ENCODE measurements around the gene CTSZ.
"Not testable (repeated sequence)": the region's sequence is repeated elsewhere in the genome, so short reads cannot be mapped to it uniquely, and the experiment has no call there.

CTSZ gene

DNA sequence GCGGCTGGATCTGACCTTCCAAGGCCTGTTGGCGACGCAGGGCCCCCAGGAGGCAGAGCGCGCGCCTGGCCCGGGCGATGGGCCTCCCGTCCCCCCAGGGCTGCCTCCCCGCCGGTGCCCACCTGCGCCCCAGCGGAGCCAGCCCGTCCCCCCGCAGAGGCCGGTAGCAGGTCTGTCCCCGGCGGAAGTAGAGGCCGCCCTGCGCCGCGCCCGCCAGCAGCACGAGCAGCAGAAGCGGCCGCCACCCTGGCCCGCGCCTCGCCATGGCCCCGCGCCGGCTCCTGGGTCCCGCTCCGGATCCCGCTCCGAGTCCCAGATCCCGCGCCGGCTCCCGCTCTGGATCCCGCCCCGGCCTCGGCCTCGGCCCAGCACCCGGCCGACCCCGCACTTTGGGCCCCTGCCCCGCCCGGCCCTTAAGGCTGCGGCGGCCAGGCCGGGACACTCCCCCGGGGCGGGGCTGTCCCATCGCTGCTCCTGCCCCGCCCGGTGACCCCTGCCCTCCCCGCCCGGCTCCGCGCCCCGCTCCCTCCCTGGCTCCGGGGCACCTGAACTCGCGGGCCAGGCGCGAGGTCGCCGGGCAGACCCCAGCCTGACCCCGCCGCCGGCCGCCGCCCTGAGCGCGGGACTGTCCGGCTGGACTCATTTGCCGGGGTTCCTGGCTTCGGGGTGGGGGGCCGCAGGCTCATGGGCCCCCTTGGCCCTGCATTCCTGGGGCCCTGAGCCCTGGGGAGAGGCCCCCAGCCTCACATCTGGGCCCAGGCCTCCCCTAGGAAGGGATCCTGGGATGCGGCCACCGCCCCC lies at the start of gene CTSZ:
Gene CTSZ, minus strand, starts transcription at position 391 of the 801 bp plus-strand sequence. Its CDS starts 126 bp downstream, at position 265.
- DNase-seq (ENCODE audit: low read depth, low spot score): no peak

DNA sequence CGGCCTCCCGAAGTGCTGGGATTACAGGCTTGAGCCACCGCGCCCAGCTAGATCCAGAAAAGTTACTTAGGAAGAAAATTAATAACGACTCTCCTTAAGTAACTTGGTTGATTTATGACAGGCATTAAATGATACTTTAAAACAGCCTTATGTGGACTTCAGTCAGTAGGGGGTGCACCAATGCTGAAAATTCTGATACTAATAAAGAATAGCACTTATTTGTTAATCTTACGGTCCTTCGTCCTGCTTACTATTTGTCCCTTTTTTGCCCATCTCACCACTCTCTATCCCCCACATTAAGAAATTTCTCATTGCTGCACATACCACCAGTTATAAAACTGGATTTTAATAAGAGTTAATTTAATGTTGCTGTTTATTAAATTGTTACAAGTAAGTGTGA lies 48.2 kb upstream of the CTSZ start:
- DNase-seq (ENCODE audit: low read depth, low spot score): no peak

DNA sequence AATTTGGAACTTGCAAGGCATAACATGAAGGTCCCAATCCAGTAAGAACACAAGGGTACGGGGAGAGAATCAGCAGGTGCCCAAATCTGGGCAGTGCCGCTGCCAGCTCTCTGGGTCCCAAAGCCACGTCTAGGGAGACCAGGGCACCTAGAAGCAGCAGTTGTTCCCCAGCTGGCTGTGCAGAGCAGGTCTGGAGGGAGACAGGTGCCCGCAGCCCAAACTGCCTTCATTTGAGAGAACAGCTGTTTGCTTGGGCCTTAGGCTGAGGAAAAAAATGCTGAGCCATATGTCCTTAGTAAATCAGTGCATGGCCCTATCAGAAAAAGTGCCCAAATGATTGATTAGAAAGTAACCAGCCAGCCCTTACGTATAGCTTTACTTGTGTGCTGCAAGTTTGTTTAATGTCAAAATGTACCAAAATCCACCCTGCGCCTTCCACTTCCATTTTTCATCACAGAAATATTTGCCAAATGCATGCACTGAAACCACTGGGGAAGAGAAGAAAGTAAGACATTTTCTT lies 44.7 kb upstream of the CTSZ start:
- DNase-seq (ENCODE audit: low read depth, low spot score): no peak

DNA sequence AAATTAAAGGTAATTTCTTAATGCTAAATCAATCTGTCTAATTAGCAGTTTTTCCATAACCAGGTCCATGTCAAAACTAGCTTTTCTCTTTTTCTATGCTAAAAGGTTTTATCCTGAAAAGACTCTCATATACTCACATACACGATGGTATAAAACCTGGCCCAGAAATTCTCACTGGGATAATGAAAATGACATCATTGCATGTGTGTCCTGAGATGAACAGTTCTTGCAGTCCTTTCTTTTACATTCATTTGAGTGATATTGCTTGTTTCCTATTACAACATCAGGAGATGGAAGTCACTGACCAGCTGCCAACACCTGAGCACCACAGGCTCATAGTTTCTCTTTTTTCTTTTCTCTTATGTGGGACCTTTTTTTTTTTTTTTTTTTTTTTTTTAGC lies 43.4 kb upstream of the CTSZ start:
- no peak for DNase-seq (ENCODE audit: low read depth, low spot score)

DNA sequence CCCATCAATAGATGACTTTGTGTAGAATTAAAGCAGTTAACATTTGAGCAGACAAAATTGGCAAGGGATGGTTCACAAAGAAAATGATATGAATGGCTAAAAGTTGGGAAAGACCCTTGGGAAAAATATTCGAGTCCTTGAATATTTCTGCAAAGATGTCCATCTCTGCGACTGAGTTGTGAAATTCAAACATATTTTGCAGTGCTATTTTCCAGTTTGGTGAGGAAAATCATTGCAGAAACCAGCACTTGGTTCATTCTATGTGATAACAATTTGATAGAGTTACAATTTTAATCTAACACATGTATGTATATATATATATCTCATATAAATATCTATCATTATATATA lies 41.6 kb upstream of the CTSZ start:
- no peak for DNase-seq (ENCODE audit: low read depth, low spot score)

DNA sequence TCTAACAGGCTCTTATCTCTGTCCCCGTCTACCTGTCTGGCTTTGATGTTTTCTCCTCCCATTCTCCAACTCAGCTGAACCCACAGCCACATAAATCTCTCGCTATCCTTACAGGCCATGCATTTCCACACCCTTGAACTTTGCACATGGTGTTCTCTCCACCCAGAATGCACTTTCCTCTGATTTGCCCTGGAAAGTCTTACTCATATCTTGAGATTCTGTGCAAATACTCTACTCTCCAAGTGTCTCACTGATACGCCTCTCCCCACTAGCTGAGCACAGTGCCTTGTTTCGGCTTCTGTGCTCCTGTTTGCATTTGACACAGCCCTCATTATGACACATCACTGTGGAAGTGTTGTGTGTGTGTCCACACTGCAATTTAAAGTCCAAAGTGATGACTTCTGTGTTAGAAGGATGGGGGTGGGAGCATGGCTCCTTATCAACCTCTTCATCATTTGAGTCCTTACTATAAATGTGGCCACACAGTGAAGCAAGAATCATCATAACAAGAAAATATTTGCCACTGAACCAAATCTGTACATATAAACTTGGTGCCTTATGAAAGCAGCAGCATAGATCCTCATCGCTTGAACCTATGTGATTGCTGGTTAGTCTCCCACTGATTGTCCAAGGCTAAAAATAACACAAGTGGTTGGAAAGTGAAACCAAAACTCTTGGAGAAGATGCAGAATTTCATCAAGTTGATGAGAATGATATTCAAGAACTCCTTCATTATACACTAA lies 41.1 kb upstream of the CTSZ start:
- DNase-seq (ENCODE audit: low read depth, low spot score): no peak

DNA sequence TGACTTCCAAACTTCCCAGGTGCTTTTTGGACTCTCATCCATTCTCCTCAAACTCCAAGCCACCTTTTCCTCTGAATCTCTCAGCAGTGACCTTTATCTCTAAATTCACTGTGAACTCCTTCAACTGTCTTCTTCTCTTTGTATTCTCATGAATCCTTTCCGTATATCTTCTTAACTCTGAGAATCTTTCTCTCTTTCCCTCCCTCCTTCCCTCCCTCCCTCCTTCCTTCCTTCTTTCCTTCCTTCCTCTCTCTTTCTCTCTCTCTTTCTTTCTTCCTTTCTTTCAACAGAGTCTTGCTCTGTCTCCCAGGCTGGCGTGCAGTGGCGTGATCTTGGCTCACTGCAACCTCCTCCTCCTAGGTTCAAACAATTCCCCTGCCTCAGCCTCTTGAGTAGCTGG lies 39.8 kb upstream of the CTSZ start:
- DNase-seq (ENCODE audit: low read depth, low spot score): no peak

DNA sequence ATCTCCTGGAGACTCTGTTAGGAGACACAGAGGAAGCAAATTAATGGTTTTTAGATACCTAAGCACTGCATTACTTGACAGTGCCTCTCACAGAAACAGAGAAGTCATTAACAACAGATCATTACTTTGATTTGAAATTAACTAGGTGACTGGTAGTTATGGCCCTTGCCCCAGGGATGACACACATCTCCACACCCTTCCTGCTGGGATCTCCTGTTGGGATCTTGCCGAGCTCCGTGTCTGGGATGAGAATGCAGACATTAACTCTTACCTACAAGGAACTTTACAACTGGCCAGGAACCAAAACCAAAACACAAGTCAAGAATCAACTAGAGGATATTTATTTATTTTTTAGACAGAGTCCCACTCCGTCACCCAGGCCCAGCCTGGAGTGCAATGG lies 37.7 kb upstream of the CTSZ start:
- no peak for DNase-seq (ENCODE audit: low read depth, low spot score)

DNA sequence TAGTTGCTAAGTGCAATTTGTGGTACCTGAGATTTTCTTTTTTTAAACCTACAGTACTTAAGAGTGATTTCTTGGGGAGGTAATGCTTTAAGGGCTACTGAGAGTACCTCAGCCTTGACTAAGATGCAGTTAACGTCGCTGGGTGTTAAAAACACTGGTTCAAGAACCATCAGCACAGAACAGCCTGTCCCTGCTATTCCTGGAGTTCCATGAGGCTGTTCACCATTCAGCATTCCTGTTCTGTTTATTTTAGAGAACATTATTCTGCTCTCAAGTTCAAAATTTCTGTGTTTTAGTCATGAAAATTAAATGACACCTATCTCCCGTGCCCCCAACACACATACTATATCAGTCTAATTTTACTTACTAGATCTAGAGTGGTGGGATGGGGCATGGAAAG lies 37.2 kb upstream of the CTSZ start:
- no peak for DNase-seq (ENCODE audit: low read depth, low spot score)

DNA sequence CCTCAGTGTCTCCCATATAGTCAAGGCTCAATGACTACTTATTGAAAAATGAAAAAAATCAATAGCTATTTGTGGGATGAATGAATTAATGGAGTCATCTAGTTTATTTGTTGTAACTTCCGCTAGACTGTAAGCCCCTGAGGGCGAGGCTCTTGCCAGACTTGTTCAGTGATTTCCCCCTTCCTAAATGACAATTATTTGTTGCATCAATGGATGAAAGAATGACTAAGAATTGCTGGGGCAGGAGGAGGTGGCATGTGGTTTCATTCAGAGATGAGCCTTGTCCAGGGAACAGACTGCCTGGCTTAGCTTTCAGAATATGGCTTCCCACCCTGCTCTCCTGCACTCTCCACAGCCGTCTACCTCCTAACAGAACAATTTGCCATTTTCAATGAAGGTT lies 36.6 kb upstream of the CTSZ start:
- no peak for DNase-seq (ENCODE audit: low read depth, low spot score)

DNA sequence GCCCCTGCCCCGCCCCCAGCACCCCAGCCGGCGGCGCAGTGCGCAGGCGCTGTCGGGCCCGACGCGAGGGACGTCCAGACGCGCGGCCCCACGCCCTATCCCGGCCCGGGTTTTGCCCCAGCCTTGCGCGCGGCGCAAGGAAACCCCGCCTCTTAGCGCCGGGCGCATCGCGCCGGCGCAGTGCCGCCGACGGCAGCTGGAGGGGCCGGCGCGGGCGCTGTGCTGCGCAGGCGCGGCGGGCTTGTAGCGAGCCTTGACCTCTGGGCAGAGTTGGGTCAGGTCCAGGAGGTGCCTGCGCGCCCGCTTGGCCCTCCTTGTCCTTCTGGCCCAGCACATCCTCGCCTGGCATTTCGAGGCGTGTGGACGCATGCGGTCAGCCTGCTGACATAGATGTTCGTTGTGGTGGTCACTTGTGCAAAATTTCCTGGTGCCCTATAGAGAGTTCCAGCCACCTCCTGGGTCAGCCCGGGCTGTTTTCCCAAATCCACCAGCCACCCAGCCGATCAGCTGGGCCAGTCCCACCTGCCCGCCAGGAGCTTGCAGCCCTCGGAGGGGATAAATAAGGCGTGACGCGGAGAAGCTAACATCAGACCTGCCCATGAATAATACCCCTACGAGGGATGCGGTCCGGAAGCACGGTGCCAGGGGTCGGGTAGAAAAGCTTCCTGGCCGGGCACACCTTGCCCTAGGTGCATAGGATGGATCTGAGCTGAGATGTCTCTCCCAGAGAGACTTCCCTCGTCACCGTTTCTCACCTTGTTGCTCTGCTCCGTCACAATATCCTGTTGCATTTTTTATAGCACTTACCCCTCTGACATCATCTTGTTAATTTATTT lies 36.0 kb upstream of the CTSZ start:
- peak; percentile 78 for DNase-seq (ENCODE audit: low read depth, low spot score)

DNA sequence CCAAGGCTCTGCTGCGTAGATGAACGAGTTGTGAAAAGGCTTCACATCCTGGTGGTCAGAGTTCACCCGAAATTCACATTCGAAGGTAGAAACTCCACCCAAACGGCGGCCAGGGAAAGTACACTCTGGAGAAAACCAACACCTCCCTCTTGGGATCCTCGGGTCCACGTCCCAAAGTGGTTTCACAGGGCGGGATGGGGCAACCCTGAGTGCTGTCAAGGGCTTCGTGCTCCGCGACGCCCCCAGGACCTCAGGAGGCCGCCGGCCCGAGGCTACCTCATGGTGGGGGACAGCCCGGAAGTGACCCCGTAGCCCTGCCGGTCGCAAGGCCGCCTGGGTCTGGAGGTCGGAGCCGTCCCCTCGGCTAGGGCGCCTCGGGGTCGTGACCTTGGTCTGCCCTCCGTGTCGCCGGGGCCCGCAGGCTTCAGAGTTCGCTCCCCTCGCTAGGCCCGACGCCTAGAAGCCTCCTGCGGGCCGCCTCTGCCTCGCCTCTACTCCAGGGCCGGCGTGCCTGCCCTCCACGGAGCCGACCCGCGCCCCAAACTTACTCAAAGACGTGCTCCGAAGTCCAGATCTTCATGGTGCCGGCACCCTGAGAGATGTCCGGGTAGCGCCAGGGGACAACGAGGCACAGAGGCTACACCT lies 35.2 kb upstream of the CTSZ start, which contains the start of gene PRELID3B:
Gene PRELID3B, minus strand, starts transcription at position 636 of the 645 bp plus-strand sequence. Its CDS starts 56 bp downstream, at position 580.
- DNase-seq (ENCODE audit: low read depth, low spot score): no peak

DNA sequence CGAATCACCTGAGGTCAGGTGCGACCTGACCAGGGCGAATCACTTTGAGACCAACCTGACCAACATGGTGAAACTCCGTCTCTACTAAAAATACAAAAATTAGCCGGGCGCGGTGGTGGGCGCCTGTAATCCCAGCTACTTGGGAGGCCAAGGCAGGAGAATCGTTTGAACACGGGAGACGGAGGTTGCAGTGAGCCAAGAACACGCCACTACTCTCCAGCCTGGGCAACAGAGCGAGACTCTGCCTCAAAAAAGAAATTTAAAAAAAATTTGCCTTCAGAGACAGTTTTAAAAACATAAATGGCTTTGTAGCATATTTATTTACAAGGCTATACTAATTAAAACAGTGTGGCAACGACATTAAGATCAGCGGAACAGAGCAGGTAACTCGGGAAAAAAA lies 34.4 kb upstream of the CTSZ start:
- DNase-seq (ENCODE audit: low read depth, low spot score): not testable (repeated sequence)

DNA sequence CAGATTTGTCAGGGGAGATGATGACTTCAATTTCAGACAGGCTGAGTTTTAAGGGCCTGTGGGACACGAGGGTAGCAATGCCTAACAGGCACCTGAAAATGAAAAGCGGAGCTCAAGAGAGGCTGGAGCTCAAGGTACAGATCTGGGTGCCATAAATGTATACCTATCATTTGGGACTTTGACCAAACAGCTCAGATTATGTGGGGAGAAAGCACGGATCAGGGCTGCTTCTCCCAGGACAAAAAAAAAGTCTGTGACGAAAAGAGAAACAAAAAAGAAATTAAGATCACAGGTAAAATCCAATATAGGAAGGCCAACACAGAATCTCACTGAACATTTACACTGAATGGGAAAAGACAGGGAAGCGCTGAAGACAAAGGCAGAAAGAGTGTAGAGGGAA lies 33.6 kb upstream of the CTSZ start:
- no peak for DNase-seq (ENCODE audit: low read depth, low spot score)

DNA sequence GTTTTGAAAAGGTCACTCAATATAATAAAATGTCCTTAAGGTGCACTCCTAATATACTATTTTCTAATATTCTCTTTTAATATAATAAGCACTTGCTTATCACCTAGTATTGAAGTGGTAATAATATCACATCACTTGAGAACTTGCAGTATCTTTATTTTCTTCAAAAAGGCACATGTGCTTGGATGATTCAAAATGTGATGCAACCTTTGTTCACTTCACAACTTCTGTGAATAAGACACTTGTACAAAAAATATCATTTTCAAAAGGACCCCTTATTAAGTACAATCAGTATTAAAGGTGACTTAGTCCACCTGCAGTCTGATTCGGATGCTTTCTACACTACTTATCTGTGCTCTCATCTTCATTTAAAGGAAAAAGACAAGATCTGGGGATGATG lies 32.2 kb upstream of the CTSZ start:
- DNase-seq (ENCODE audit: low read depth, low spot score): no peak

DNA sequence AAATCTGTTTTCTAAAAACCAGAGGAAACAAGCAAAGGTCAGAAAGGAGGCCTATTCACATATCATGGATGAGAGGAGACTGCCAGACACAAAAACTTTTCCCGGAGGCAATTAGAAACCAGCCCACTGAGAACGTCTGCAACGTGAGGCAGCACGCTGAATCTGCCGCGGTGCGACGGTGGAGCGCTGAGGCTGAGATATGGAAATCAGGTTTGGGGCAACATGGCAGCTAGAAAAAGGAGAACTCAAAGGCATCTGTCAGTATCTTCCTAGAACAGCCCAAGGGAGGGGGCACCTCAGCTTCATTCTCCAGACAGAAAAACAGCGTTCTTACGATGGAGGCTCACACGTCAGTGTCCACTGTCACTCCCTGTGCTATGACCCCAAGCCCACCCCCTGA lies 30.3 kb upstream of the CTSZ start:
- no peak for DNase-seq (ENCODE audit: low read depth, low spot score)

DNA sequence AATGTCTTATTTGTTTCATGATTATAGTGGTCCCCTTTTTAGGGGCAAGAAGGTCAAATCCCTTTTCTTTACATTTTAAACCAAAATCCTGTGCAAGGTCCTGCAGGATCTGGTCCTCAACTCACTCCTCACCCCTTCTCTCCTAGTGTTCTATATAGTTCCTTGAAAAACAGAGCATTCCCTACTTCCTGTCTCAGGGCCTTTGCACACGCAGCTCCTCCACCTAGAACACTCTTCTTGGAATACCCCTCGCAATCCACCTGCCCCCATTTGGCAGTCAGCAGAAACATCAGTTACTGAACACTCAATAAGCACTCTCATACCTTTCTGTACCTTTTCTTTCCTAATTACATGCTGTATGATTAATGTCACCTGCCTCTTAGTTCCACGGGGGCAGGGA lies 28.3 kb upstream of the CTSZ start:
- DNase-seq (ENCODE audit: low read depth, low spot score): no peak

DNA sequence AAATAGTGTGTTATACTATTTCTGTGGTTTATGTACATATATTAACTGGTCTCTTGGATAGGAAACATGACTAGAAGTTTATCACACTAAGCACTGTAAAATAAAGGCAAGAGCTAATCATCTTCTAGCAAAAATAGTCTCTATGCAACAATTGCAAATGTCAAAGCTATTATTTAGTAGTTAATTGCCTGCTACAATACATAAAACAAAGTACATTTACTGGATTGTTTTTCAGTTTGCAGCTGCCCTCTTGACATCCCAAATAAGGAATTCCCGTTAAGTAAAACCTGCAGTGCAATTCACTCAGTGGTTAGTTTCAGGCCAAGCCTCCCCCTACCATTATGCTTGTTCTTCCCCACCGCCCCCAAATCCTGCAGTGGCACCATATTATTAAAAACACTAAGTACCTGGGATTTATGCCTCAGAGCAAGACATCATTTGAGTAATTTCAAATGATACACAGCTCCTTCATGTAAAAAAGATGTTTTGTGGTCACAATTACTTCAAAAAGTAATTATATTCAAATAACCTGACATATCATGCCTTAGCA lies 26.6 kb upstream of the CTSZ start:
- DNase-seq (ENCODE audit: low read depth, low spot score): no peak

DNA sequence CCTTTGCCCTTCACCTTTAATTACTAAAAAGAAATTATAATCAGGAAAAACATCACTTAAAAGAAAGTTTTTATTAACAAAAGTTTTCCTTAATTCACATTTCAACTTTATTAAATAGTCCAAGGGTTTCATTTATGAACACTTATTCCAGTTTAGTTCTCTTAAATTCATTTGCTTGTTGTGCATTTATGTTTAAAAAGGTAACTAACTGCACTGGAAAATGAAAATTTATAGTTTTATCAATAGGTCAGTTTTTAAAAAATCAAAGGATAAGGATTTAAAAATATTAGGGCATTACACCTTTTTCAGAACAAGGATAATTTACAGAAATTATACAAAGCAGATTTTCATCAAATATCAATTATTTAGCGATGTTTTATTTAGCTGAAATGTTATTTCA lies 26.0 kb upstream of the CTSZ start:
- no peak for DNase-seq (ENCODE audit: low read depth, low spot score)

DNA sequence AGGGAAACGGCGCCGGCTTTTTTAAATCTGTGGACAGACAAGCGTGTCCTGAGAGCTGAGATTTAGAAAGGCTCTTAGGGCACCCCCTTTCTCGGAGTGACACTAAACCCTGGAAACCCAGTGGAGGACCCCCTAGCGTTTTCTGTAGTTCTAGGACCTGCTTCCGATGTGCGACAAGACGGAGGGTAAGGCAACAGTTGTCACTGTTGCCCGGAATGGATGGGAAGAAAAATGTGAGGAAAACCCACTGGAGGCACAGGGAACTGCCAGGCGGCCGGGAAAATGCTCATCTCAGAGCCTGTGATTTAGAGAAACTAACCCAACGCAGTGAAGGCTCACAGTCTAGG lies 25.6 kb upstream of the CTSZ start:
- DNase-seq (ENCODE audit: low read depth, low spot score): peak; percentile 9

DNA sequence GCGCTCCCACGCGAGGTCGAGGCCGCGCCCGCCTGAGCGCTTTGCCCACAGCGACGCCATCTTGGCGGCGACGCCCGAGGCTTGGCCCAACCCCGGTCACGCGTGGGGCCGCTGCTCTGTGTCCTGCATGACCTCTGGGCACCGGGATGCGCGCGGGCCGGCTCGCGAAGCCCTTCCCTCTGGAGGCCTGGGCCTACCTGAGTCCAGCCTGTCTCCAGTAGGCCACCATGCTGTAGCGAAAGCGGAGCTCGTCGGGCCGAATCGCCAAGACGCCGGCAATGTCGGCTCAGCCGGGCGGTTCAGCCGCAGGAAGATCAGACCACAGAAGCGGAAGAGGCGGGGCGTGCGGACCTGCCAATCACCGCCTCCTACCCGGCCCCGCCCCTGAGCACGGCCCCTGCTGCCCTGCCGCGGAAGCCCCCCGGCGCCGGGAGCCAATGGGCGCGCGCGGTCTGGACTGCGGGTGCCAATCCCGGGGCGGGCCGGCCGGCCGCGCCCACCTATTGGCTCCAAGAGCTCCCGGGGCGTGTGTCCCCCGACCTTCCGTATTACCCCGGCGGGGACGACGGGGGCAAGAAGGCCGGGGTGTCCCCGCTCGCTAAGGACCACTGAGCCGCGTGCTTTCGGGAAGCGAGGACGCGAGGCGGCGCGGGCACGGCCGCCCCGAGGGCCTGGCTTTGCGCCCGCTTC lies 25.1 kb upstream of the CTSZ start, which contains the start of gene ATP5F1E:
Gene ATP5F1E, minus strand, starts transcription at position 313 of the 690 bp plus-strand sequence. Its CDS starts 84 bp downstream, at position 229.
- peak; percentile 74 for DNase-seq (ENCODE audit: low read depth, low spot score)
